Vagina (tissue), 2 donors: ENCODE measurements around the gene CFAP299. TPM values are rescaled to one million over a fixed set of nuclear protein-coding genes. Genes with fewer than 3 reads are reported as not detected.

Experiments
- DNase-seq, 2 donors: peaks; one replicate each; pipeline ENCODE4 v3.0.0-alpha.2; 2017; ENCODE audit errors: extremely low spot score in 2 of 2
- H3K27ac ChIP-seq: fragments of 200-600 bp; sonication (generic); one replicate; pipeline ENCODE4 v1.5.1; 2019
- H3K27me3 ChIP-seq: fragments of 200-600 bp; sonication (generic); one replicate; pipeline ENCODE4 v1.5.1; 2019
- H3K36me3 ChIP-seq, 2 donors: fragments of 200-600 bp; sonication (generic); one replicate each; pipeline ENCODE4 v1.5.1; 2017 to 2019
- H3K4me1 ChIP-seq: fragments of 200-600 bp; sonication (generic); one replicate; pipeline ENCODE4 v1.5.1; 2019
- H3K4me3 ChIP-seq, 2 donors: fragments of 200-600 bp; sonication (generic); 1 replicate in 1 of 2; 2 replicates in 1 of 2; pipeline ENCODE4 v1.5.1; 2016 to 2019
- H3K9me3 ChIP-seq: fragments of 200-600 bp; sonication (generic); one replicate; pipeline ENCODE4 v1.5.1; 2019
- POLR2A ChIP-seq, 2 donors: fragments of 450-650 bp; IDR thresholded peaks; one replicate each; pipeline ENCODE4 v1.6.1; 2017; ENCODE audit warnings: antibody characterized with exemption in 2 of 2, mild to moderate bottlenecking in 2 of 2, moderate library complexity in 2 of 2
- POLR2AphosphoS5 ChIP-seq, 2 donors: sonication (generic); formaldehyde crosslinking; IDR thresholded peaks; one replicate each; pipeline ENCODE4 v1.9.0; 2017; ENCODE audit warnings: antibody characterized with exemption in 2 of 2, mild to moderate bottlenecking in 2 of 2, low read depth in 1 of 2; ENCODE audit not compliant: insufficient read depth in 1 of 2
- intact Hi-C: fragments of 100-400 bp; cut with DNase I; formaldehyde crosslinking; loops from one replicate; pipeline ENCODE4 v1.15.1; 2023
- total RNA-seq: library from RNA; depleted of rRNA; stranded (reverse); fragments of >200 nt; gene quantifications from one replicate; pipeline ENCODE4 v1.2.3, GENCODE V29; 2016
- TF ChIP-seq, protein P1 (sequence below), 3 experiments: fragments of 450-650 bp in 2 of 3; fragments of 200-600 bp in 1 of 3; sonication (generic) in 1 of 3; IDR thresholded peaks; one replicate each; pipeline ENCODE4 v1.5.1; 2017 to 2019; ENCODE audit warnings: antibody characterized with exemption in 3 of 3, mild to moderate bottlenecking in 2 of 3, moderate library complexity in 2 of 3

The CFAP299 gene
- total RNA-seq, 1 donor from 2014 or later = not detected

DNA sequence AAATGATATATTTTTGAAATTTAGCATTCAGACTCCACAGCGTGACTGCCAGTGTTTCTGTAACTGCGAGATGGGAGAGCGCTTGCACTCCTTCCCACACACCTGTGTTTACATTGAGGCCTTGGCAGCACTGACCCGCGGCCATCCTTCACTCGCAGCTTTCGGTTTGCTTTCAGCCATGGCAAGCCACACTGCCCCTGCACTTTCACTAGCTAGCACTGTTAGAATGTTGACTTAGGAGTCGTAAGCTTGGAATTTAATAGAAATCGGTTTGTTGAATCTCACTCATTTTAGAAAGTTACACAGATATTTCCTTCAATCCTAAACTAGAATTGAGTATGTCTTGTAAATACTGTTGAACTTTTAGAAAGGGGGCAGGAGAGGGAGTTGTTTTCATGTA, 136.2 kb downstream of the CFAP299 start:
- Histone ChIP-seq H3K4me1 (no peaks in the 10 kb centered on the region), H3K36me3 (no peaks in the 10 kb centered on the region), H3K9me3 (no peaks in the 10 kb centered on the region), H3K4me3 (no peak overlapping the region), H3K27me3 (no peaks in the 10 kb centered on the region), H3K27ac (no peak overlapping the region)
- intact Hi-C loops = no loop called here
- no peak for DNase-seq
- TF ChIP-seq, protein P1, sequence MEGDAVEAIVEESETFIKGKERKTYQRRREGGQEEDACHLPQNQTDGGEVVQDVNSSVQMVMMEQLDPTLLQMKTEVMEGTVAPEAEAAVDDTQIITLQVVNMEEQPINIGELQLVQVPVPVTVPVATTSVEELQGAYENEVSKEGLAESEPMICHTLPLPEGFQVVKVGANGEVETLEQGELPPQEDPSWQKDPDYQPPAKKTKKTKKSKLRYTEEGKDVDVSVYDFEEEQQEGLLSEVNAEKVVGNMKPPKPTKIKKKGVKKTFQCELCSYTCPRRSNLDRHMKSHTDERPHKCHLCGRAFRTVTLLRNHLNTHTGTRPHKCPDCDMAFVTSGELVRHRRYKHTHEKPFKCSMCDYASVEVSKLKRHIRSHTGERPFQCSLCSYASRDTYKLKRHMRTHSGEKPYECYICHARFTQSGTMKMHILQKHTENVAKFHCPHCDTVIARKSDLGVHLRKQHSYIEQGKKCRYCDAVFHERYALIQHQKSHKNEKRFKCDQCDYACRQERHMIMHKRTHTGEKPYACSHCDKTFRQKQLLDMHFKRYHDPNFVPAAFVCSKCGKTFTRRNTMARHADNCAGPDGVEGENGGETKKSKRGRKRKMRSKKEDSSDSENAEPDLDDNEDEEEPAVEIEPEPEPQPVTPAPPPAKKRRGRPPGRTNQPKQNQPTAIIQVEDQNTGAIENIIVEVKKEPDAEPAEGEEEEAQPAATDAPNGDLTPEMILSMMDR (IDR thresholded peaks at IDR 0.05) = no peak
- TF ChIP-seq POLR2A (IDR thresholded peaks at IDR 0.05) (no peak), POLR2AphosphoS5 (IDR thresholded peaks at IDR 0.05; ENCODE audit: insufficient read depth in 1 of 2, low read depth in 1 of 2) (no peak)

DNA sequence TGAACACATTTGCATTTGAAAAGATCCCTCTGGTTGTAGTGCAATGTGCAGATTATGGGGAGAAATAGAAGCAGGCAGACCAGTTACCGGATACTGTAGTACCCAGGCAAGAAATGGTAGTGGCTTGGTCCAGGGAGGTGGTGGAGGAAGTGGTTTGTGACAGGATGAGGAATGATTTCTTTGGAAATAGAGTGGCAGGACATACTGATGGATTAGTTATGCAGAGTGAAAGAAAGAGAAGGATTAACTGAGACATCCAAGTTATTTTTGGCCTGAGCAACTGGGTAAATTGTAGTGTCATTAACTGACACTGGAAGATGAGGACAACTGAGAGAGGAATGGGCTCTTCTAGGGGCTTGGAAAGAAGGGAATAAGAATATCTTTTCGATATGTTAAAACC, 139.7 kb downstream of the CFAP299 start:
- intact Hi-C loops = no loop called here
- TF ChIP-seq, protein P1 (IDR thresholded peaks at IDR 0.05) = no peak
- TF ChIP-seq POLR2AphosphoS5 (IDR thresholded peaks at IDR 0.05; ENCODE audit: insufficient read depth in 1 of 2, low read depth in 1 of 2) (no peak), POLR2A (IDR thresholded peaks at IDR 0.05) (no peak)
- Histone ChIP-seq H3K9me3 (no peaks in the 10 kb centered on the region), H3K27me3 (no peaks in the 10 kb centered on the region), H3K4me1 (no peaks in the 10 kb centered on the region), H3K27ac (no peak overlapping the region), H3K4me3 (no peak overlapping the region), H3K36me3 (no peaks in the 10 kb centered on the region)
- DNase-seq = no peak

DNA sequence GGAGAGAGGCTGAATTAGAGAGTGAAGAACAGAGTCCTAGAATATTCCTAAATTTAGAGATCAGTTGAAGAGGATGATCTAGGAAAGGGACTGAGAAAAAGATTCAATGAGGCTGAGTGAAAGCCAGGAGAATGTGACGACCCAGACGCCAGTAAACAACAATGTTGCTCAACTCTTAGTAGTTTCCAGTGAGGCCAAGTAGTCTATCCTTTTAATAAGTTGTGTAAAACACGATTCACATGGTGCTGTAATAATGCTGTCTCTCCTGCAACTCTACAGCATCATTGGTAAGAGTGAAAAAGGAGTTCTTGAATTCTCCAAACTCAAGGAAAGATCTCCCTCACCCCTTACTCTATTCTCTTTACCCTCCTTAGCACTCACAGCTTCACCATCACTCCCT, 140.3 kb downstream of the CFAP299 start:
- H3K4me1 ChIP-seq = no peaks in the 10 kb centered on the region
- TF ChIP-seq, protein P1 (IDR thresholded peaks at IDR 0.05) = no peak
- no peak for TF ChIP-seq POLR2A (IDR thresholded peaks at IDR 0.05)
- no peak for TF ChIP-seq POLR2AphosphoS5 (IDR thresholded peaks at IDR 0.05; ENCODE audit: insufficient read depth in 1 of 2, low read depth in 1 of 2)
- DNase-seq = no peak
- no peaks in the 10 kb centered on the region for H3K9me3 ChIP-seq
- no peaks in the 10 kb centered on the region for H3K27me3 ChIP-seq
- no peaks in the 10 kb centered on the region for H3K36me3 ChIP-seq
- no peak overlapping the region for H3K27ac ChIP-seq
- H3K4me3 ChIP-seq = no peak overlapping the region
- intact Hi-C loops = no loop called here

DNA sequence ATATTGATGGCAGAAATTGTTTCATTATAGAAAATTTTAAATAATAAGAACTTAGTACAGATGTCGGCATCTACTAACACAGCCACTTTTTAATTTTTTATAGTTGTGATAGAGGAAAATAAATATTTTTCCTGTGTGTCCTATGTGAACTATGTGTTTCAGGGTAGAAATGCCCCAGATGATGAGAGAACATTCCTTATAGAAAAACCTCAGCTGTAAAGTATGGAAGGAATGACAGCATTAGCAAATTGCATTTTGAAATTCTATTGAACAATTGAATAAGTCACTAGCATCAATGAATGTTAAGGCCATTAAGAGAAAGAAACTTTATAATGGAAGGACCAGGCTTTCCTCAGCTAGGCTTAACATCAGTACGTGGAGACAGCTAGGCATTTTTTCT, 149.2 kb downstream of the CFAP299 start:
- Histone ChIP-seq H3K27me3 (no peaks in the 10 kb centered on the region), H3K4me3 (no peak overlapping the region), H3K36me3 (no peaks in the 10 kb centered on the region), H3K9me3 (no peaks in the 10 kb centered on the region), H3K27ac (no peak overlapping the region), H3K4me1 (no peaks in the 10 kb centered on the region)
- intact Hi-C loops = no loop called here
- DNase-seq = no peak
- TF ChIP-seq POLR2AphosphoS5 (IDR thresholded peaks at IDR 0.05; ENCODE audit: insufficient read depth in 1 of 2, low read depth in 1 of 2) (no peak), POLR2A (IDR thresholded peaks at IDR 0.05) (no peak)

DNA sequence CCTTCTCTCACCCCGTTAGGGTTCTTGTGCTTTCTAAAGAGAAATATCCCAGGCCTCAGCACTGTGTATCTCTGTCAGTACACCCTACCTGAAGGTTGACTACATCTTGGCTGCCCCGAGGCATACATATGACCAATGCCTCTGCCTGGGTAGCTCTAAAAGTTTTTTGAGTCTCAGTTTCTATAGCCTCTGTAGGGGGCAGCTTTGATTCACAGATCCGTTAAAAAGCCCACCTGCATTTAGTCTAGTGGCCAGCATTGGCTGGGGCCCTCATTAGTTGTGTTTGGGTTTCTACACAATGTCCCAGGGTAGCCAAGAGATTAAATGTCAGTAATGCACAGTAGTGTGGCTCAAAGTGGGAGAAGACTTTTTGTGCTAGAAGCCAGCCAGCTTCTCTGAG, 151.1 kb downstream of the CFAP299 start:
- Histone ChIP-seq H3K9me3 (no peaks in the 10 kb centered on the region), H3K4me1 (no peaks in the 10 kb centered on the region), H3K27ac (no peak overlapping the region), H3K4me3 (no peak overlapping the region), H3K27me3 (no peaks in the 10 kb centered on the region), H3K36me3 (no peaks in the 10 kb centered on the region)
- TF ChIP-seq, protein P1 (IDR thresholded peaks at IDR 0.05) = no peak
- TF ChIP-seq POLR2AphosphoS5 (IDR thresholded peaks at IDR 0.05; ENCODE audit: insufficient read depth in 1 of 2, low read depth in 1 of 2) (no peak), POLR2A (IDR thresholded peaks at IDR 0.05) (no peak)
- no peak for DNase-seq
- intact Hi-C loops = no loop called here
